Measurements from ENCODE around the gene RARB.

The RARB gene

DNA sequence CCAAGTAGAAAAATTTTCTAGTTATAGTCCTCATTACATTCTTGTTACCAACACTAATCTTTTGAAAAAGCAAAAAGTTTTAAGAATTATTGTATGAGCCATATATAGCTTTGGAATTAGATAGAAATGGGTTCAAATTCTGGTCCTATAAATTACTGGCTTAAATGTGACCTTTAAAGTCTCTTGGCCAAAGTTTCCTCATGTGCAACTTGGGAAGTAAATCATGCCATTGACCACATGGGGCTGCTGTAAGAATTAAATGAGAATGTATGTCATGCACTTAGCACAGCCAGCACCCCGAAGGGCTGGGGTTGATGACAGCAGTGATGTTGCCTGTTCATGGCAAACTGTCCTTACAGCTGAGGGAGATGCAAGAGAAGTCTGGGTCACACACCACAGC, 128.4 kb downstream of the RARB start:
- DNase-seq = no peak

DNA sequence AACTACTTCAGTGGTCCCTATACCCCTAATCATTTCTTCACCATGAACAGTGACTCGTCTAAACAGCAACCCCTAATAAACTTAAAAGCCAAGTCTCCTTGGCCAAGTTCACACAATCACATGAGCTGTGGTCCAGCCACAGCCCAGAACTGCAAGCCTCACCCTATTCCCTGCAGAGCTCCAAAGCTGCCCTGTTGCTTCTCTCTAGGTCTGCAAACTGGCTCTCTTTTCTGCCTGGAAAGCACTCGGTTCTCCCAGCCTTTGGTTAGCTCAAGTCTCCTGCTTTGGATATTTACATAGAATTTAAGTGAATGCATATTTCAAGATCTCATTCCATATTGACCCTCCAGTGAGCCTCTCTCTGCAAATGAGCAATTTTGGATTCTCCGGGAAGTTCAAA, 129.6 kb downstream of the RARB start:
- DNase-seq = no peak

DNA sequence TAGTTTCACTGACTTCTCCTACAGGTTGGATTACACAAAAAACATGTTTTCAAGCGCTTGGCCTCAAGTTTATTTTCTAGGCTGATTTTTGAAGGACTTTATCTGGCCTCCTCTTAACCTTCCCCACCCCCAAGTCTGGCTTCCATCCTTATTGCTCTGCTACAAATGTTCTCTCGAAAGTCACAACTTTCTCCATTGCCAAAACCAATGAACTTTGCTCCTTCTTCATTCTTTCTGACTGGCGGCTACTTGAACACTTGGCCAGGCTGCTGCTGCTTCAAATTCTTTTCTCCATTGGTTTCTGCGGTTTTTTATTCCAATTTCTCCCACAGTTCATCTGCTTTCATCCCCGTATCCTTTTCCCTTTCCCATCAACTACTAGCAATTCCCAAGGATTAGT, 130.1 kb downstream of the RARB start:
- no peak for DNase-seq

DNA sequence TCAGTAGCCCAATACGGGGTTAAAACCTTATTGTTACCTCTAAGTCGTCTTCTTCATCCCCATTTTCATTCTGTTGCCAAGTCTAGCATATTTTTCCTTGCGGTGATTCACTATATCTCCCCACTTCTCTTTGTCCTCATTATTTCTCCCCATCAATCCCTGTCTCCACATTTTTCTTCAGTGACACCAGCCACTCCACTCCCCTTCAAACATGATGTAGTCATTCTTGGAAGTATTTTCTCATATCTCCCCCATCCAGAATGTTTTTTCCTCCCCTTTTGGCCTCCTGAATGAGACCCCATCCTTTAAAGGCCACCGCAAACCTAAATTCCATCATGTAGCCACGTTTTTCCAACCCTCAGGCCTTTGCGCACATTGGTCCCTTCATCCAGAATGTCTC, 130.7 kb downstream of the RARB start:
- DNase-seq = no peak

DNA sequence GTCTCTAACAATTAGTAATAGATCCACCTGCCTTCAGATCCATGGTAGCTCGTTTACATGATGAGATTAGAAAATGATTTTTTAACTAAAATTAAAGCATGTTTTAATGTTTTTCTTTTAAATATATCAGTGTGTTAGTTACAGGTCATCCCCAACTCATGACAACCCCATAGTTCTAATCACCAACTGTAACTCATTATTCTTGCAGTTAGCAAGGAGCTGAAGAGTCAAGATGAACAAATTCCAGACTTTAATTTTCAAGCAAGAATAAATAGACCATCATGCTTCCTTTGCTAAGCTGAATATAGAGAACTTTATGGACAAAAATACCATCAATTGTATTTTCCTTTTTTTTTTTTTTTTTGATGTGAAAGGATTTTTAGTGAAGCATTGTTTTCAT, 135.5 kb downstream of the RARB start:
- DNase-seq = no peak

DNA sequence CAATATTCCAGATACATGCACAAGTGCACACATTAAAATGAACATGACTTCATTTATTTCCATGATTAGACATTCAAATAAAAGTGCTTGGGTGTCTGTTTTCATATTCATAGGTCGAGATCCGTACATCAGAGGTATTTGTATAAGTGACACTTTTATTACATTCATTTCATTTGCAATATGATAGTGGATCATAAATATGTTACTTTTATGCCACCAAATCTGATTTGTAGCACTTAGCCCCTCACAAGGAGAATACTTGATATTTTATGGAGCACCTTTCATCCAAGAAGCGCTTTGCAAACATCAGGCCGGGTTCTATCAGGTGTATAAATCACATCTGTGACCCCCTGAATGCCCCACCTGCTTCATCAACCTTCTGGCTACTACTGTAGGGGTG, 136.0 kb downstream of the RARB start:
- no peak for DNase-seq

DNA sequence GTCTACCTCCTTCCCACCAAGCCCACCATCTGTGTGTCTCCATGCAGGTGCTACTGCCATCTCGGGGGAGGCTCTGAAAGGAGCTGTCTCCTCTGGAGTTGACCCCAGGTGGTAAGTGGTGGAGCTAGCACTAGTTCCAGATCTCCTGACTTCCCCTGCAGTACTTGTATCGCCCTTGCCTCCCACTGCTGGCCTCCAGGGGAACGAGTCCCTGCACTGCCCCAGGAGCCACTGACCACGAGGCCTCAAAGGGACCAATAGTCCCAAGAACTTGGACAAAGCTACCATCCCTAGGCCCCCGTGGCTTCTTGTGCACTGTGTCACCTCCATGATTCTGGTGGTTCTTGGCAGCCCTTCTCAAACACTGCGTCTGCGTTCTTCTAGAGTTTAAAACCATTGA, 137.7 kb downstream of the RARB start:
- no peak for DNase-seq

DNA sequence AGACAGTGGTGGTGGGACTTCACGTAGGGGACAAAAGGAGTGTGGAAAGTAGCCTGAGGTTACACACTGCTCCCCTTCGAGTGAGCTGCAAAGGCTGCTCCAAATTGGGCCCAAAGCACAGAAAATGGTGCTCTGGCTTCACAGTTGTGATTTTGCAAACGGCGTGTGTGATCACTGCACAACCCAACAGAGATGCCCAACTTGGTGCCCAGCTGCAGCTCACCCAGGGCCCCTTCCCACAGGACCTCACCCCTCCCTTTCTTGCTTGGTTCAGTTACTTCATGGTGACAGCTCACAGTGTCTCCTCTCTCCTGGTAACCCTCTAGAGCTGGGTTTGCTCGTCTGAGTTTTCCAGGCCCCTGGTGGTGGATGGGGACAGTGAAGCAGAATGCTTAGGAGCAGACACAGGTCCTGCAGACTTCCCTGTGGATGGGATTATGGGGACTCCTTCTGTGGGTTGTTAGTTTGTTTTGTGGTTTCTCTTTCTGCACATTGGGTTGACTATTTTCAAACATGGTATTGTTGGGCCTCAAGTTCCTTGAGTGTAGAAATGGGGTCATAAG, 138.4 kb downstream of the RARB start:
- no peak for DNase-seq

DNA sequence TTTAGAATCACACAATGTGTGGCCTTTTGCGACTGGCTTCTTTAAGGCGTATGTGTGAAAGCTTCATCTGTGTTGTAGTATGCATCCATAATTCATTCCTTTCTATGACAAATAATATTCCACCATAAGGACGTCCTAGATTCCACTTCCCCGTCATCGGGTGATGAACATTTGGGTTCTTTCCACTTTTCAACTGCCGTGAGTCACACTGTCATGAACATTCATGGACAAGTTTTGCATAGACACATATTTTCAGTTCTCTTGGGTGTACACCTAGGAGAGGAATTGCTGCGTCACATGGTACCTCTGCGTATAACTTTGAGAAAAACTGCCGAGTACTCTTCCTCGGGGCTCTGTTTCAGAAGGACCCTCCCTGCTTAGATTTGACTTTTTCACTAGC, 139.3 kb downstream of the RARB start:
- no peak for DNase-seq

DNA sequence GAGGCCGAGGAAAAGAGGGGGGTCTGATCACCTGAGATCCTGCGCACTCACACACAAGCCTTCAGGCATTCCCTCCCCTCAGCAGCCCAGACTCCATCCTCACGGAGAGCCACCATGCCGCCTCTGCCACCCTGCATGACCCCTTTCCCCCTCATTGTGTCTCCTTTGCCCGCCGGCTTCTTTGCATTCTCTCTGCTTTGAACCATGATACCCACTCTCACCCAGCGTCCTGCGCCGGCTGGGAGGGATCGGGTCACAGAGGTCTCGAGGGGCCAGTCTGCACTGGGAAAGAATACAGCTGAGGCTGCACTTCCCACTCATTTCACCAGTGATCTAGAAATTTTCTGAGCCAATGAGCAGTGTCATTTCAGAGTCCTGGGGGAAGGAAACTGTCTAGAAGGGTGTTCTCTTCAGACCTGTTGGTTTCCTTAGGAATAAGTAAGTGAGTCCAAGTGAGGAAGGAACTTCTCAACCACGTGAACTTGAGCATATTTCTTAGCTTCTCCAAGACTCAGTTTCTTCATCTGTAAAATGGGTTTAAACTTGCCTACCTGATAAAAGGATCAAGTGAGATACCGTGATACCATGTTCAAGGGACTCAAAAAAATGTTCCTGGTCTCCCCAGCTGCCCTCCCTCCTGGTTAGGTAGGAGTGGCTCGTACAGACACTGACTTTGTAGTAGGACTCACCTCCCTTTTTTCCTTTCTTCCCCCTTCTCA, 139.9 kb downstream of the RARB start:
- DNase-seq = no peak

DNA sequence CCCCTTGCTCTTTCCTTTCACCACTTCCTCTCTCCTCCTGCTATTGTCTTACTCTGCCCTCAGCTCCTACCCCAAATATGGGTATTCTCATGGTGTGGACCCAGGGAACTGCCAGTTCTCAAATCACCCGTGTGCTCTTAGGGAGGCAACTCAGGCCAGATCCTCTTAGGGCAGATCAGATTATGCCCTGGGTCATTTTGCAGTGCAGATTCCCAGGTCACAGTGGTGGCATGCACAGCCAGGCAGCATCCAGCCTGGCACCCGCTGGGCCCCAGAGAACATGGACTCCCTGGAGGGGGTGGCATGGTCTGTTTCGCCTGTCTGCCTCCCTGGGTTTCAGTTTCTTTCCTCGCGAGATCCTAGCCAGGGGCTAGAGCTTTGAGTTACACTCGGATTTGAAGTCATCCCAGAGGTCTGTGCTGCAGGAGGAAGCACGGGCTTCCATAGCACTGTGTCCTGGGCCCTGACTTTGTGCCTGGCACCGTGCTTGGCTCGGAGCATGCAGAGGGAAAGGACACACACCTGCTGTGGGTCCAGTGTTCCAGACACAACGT, 140.5 kb downstream of the RARB start:
- no peak for DNase-seq

DNA sequence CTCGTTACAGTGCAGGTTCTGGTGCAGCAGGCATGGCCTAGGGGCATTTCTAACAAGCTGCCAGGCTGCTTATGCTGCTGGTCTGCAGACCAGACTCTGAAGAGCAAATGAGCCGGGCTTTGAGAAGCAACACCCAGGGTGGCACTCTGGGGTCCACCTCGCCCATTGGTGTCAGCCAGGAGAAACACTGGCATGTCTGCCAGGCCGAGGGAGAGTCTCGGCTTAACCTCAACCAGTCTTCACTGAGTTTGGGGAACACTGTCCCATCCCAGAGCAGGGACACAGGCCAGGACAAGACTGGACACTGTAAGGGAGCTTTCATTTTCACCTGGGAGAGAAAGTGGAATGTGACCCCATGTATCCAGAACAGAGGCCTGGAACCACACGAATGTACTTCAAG, 143.2 kb downstream of the RARB start:
- no peak for DNase-seq

DNA sequence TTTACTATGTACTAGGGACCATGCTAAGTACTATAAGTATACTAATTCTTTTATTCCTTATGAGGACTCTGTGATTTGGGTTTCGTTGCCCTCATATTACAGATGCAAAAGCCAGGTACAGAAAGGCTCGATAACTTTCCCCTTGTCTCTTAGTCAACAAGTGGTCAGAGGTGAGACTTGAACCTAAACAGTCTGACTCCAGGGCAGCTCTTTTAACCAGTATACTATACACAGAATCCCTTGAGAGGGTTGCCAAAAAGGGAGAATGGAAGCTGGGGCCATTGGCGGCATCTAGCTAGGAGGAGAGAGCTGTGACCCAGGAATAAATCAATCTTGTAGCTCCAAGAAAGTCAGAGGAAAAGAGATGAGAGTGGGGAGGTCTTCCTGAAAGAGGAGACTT, 144.3 kb downstream of the RARB start:
- no peak for DNase-seq

DNA sequence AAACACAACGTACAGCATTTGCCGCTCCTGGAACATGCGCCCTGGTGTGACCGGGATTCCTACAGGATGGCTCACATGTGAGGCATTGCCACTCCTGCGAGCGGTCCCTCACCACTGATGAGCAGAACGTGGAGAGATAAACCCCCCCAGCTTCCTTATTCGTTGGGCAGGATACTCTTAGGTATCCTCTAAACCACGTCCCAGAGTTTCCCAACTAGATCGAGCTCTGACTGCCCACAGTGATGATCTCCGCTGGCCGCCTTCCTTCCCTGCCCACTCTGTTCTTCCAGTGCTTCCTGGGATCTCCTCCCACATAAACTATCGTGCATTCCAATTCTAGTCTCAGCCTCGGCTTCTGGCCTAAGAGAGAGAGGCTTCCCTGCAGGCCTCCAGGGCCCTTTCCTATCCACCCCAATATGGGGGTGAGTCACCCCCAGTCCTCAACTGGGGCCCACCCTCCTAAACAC, 144.9 kb downstream of the RARB start:
- DNase-seq = no peak

DNA sequence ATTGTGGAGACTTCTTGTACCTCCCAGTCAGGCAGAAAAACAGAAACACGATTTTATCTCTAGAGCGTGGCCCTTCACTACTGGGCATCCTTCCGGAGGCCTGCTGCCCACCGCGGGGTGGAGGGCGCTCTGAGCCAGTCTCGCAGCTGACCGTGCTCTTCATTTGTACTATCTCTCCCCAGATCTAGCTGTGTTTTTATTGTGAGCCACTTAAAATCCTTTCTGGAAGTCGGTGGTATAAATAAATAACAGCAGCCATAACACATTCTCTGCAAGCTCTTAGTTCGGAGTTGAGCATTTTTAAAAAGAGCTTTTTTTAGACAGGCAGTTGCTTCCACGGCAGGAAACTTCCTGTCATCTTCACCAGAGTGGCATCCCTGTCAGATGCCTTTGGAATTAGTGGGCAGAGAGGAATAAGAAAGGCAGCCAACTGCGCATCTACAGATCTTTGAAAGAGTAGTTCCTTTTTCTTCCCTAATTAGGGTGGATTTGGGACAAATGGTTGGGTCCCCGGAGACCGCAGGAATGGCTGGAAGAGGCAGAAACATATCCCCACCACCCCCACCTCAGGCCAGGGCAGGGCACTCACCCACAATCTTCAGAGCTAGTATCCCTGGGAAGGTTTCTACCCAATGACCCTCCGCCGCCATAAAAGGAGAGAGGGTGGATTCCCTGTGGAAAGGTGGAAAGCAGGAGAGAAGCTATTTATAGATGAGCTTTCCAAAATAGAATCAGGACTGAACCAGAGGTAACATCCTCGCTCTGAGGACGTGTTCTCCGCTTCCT, 145.5 kb downstream of the RARB start:
- DNase-seq = no peak

DNA sequence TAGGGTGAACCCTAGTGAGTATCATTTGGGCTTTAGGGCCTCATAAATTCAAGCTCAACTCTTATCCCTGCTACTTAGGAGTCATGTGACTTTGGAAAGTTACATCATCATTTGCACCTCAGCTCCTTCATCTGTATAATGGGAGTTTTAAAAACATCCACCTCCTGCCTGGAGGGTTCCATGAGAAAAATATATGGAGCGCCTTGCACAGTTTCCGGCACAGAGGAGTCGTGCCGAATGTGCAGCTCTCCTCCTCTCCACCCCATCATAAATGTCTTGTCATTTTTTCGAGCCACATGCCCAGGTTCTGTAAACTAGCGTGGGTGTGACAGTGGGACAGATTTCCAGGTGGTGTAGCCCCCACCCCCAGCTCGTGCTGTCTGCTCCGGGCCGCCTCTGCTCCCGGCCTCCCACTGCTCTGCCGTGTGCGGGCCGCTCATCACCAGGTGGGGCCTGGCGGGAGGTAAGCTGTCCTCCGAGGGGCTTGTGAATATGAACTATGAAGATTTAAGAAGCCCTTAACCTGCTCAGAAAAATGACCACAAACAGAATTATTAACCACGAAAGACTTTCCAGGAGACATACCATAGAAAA, 146.2 kb downstream of the RARB start:
- no peak for DNase-seq

DNA sequence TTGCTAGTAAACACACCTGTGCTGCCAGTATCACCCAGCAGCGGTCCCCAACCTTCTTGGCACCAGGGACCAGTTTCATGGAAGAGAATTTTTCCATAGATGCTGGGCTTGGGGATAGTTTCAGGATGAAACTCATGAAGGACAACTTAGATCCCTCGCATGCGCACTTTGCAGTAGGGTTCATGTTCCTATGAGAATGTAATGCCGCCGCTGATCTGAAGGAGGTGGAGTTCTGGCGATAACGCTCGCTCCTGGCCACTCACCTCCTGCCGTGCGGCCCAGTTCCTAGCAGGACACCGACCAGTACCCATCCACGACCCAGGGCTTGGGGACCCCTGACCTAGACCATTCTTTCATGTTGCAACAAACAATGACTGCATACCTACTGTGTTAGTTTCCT, 146.9 kb downstream of the RARB start:
- no peak for DNase-seq

DNA sequence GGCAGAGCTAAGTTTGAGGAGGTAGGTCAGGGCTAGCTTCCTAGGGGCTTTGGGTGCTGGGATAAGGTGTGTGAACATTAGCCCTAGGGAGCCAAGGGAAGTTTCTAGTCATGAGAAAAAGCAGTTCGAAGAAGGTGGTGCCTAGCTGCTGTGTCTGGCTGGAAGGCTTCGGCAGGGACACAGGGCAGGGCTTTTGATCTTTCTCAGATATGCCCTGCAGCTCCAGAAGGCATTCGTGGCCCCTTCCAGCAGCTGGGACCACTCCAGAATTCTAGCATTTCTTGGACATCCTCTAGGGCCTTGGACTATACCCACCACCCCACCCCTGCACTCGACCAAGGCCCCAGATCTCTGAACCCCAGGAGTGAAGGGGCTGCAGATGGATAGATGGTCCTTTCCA, 148.1 kb downstream of the RARB start:
- no peak for DNase-seq

DNA sequence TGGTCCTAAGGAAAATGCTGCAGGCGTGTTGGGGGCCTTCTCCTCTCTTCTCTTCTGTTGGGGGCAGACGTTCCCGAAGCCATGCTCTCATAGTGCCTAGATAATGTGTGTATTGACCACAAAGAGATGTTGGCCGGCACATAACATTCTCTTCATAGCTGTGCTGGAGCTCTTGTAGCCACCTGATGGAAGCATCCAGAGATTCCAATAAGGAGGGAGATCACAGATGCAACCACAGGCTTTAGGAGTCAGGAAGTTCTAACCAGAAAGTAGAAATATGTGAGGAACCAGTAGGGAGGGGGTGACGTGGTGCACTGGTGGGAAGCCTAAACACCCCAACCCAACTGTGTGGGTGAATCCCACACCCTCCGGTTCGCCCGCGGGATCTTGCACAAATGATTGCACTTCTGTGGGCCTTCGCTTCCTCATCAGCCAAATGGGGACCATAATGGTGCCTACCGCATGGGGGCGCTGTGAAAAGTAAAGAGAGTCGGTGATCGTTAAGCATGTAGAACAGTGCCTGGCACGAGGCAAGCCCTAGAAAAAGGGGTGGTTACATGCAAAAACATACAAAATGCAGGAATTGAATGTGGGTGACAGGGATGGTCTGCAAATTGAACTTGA, 148.9 kb downstream of the RARB start:
- no peak for DNase-seq

DNA sequence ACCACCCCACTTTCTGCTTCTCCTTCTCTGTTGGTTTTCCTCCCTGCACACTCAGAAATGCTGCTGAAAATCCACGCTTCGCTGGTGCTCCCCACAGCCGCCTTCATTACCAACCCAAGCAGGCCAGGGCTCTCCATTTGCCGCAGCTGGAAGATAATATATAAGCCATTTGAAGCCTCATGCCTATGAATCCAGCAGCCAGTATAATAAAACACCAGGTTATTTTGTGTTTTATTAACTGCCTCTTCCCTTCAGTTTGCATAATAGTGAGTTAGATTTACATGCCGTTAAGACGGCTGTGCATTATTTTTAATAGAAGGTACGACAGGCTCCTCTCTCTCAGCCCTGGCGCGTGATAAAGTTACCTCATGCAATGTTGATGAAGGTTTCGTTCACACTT, 150.0 kb downstream of the RARB start:
- no peak for DNase-seq

DNA sequence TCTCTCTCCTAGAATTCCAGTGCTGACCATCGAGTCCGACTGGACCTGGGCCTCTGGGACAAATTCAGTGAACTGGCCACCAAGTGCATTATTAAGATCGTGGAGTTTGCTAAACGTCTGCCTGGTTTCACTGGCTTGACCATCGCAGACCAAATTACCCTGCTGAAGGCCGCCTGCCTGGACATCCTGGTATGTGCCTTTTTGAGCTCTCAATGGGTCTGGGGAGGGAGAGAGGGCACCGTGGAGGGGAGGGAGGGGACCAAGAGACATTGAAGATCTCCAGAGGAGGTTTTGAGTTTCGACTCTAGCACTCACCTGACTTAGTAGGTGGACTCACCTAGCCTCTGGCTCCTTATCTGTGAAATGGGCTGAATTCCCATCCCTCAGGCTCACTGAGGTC, 152.5 kb downstream of the RARB start:
- DNase-seq = no peak

DNA sequence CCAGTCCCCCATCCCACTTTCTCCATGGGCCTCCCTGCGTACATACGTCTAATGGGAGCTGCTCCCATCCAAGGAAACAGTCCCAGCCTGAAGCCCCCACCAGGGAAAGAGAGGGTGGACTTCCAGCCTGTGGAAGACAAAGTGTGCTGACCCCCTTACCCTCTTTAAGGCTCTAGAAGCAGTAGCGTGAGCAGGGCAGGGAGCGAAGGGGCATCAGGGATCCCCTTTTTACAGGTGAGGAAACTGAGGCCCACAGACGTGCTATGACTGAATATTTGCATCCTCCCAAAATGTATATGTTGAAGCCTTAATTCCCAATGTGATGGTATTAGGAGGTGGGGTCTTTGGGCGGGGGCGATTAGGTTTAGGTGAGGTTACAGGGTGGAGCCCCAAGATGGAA, 153.3 kb downstream of the RARB start:
- DNase-seq = no peak

DNA sequence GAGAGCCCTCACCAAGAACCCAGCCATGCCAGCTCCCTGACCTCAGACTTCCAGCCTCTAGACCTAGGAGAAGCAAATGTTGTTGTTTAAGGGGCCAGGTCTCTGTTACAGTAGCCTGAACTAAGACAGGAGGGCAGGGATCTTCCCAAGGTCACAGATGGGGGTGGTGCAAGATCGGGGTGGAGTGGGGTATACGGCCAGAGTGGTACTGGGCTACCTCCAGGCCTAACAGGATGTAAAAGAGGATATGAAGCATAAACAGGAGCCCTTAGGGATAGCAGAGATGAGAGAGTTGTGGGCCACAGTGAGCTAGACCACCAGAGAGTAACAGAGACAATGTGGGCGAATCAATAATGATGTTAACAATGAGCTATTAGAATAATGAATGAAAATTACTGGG, 153.8 kb downstream of the RARB start:
- DNase-seq = no peak

Measured in NCI-H1694 (cell line).